NCI-H1417 treated with DMSO at 0.1 percent for 48 hours (cell line): ENCODE data around the gene SOX6.

Source experiments
- DNase-seq: peaks from one replicate; lab custom pipeline; 2025; lab: John Stamatoyannopoulos, UW

Gene SOX6

DNA sequence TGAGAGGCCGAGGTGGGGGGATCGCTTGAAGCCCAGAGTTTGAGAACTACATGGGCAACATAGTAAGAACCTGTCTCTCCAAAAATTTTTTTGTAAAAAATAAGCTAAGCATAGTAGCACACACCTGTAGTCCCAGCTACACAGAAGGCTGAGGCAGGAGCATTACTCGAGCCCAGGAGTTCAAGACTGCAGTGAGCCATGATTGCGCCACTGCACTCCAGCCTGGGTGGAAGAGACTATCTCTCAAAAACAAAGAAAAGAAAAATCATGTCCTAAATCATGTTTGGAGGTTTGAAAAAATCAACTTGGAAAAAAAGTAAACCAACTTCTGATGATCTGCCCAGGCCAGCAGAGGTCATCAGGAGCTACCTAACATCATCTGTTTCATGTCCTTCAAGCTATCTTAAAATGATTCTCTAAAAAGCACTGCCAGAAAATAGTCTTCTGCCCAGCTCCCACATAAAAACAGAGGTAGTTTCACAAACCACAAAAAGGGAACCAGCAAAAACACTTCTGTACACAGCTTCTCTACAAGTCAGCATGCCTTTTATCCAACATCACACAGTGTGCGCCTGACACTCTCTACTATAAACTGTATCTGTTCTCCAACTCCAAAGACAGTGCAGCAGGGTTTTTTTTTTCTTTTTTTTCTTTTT lies 165.0 kb downstream of the SOX6 start:
- no peak for DNase-seq

DNA sequence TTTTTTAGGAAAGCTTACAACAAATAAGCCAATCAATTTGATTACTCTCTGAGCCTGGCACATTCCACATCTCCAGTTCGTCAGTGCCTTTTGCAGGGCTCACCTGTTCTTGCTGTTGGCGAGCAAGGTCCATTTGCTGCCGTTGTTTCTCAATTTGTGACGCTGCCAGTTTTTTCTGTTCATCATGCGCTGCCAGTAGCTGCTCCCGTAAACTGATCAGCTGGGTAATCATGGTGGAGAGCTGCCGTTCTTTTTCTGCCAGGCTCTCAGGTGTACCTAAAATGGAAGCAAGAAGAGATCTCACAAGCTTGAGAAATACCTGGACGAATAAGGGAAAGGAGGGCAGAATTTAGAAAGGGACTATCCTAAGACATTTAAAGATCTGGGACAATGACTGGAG lies 169.7 kb downstream of the SOX6 start:
- DNase-seq: no peak

DNA sequence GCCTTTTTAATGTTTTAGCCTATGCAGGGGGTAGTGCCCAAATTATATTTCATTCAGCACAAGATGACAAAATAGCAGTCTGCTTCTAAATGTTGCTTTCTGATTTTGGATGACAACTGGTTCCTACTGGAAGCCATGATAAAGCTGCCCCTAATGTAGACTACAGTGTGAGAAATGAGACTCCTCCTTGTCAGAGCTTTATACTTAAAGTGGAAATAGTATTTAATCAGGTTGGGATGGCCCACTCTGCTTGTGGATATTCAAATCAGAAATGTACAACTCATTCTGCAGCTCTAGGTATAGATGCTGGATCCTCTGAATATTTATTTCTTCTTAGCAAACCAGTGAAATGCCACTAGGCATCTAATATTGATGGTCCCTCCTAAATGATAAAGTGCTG lies 171.3 kb downstream of the SOX6 start:
- DNase-seq: no peak

DNA sequence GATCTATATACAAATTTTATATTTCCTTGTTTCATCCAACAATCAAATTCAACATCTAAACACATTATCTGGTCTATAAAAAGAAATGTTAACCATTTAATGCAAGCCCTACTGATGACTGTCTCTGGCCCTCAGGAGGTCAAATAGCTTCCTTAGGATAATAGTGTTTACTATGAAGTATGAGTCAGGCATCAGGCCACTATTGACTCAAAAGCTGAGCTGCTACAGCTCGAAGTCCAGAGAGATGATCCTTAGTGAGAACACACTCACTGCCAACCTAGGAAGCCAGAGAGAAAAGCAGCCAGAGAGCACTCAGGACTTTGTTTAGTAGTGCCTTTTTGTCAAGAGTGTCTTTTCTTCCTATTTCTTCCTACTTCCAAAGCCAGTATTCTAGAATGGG lies 171.8 kb downstream of the SOX6 start:
- DNase-seq: no peak

DNA sequence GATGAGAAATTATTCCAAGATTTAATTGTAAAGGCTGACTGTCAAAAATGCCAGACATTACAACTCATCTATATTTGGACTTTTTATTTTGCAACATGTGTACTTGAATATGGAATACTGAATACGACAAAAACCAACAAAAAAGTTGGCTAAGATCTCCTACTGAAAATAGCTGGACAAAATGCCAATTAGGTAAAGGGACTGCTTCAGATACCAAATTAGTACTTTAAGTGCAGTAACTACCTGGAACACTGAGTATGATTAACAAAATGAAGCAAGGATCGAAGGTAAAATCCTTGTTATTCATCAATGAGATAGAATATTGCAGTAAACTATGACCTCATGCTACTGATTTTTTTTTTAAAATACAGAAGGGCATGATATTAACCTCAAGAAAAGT lies 173.8 kb downstream of the SOX6 start:
- DNase-seq: no peak

DNA sequence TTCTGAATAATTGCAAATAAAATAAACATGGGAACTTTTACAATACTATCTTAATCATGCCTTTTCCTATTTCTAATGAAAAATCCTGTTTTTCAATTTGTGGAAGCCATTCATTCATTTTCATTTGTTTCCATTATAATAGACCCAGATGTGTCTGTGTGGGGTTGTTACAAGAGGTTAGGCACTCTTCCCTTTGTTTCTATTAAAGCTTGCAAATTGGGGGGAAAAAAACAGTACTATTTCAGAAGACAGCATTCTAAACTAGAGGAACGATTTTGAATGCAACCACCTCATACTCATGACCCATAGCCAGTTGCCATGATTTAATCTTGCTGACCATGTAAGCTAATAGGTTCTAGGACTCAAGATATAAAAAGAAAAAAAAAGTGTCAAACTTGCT lies 175.5 kb downstream of the SOX6 start:
- no peak for DNase-seq

DNA sequence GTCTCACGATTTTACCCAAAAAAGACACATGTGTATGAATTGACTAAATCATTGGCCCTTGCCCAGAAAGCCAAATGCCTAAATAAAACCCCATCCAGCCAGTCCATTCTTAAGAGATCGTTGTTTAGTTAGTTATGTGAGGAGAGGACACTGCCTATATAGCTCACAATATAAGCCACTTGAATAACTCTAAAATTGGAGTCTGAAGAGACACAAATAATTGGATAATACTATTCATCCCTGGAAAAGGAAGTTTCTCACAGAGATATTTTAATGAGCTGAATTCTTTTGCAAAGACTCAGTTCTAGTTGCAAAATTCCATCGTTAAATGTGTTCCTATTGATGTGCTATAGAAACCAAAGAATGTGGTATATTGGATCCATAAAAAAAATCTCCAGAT lies 176.7 kb downstream of the SOX6 start:
- no peak for DNase-seq

DNA sequence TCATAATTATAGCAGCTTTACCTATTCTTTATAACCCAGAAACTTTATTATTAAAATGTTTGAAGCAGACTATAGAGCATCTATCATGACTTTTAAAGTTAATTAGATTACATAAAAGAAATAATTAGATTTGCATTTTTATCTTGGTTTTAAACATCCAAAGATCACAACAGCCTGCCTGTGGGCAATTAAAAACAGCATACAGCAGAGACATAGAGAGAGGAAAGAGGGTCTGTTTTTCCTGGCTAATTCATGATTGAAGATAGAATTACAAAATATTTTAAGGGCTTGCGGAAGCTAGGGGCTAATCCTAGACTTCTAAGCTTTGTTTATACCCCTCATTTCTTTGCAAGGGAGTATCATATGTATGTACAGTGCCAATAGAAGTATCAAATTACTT lies 178.1 kb downstream of the SOX6 start:
- no peak for DNase-seq

DNA sequence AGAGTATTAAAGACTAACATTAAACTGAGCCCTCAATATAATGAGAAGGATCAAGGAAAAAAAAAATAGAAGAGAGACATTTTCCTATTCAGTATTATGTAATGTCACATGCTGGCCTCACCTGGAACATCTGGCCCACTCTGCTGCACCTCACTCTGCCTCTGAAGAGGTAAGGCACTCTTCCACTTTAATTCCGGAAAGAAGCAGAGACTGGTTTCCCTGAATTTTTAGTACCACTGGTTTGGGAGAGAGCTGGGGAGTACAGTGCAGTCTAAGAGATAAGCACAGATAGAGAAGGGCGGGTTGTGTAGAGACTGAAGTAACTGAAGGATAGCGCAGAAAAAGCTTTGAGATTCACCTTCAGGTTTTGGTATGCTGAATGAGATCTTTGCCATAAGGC lies 178.7 kb downstream of the SOX6 start:
- no peak for DNase-seq

DNA sequence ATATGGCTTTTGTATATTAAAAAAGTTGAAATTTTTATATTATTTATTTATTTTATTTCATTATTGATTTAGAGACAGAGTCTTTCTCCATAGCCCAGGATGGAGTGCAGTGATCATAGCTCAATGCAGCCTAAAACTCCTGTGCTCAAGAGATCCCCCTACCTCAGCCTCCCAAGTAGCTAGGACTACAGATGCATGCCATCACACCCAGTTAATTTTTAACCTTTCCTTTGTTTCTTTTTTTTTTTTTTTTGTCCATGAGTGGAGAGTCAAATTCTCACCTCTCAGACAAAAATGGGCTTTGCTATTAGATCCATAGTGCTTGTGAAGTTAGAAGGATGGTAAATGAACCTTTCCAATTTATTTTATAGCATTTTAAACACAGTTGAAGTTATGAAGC lies 182.5 kb downstream of the SOX6 start:
- DNase-seq: no peak

DNA sequence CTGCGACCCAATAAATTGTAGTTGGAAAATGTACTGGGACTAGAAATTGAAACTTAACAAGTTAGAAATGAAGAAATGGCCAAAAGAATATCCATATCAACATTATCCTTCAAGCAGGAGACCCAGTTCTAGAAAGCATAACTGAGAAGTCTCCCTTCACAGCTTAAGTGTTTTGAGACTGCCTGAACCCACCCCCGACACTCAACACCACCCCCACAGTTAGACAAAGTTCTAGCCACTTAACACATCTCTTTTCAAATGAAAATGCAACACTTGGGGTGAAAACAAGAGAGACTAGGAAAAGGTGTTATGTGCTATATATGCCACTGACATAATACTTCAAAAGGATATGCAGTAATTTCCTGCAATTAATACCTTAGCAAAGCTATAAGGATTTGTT lies 184.5 kb downstream of the SOX6 start:
- no peak for DNase-seq

DNA sequence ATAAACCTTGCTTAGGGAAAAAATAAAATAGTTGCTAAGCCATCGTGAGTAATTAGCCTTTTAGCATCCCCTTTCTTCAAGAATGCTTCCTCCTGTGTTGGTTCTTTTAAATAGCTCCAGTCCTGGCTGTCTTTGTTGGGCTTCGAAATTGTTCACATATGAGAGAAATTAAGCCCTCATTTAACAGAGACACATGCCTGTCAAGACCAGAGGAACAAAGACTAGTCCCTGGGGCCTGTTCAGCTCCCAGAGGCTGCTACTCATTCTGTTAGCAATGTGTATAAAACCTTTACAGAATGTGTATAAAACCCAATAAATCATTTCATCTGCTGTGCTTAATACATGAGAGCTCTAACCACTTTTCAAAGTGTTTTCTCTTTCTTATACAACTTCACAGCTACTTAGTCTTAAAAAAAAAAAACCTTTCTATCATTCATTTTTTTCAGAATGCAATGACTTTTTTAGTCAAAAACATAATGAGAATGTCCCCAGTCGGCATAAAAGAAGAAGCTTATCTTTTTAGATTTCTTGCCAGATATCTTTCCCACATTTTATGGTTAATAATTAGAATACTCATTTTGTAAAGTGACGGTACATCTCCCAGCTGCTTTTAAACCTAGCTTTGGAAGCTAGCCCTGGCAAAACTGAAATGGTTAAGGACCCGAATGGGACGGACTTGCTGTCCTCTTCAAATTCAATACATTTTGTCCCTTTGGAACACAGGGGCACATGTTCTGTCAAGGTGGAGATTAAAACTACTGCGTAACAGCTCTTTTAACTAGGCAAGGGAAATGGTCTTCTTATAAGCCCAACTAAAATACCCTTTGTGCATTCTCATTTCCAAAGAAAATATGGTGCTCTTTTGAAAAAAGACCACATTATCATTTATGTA lies 186.1 kb downstream of the SOX6 start:
- no peak for DNase-seq

DNA sequence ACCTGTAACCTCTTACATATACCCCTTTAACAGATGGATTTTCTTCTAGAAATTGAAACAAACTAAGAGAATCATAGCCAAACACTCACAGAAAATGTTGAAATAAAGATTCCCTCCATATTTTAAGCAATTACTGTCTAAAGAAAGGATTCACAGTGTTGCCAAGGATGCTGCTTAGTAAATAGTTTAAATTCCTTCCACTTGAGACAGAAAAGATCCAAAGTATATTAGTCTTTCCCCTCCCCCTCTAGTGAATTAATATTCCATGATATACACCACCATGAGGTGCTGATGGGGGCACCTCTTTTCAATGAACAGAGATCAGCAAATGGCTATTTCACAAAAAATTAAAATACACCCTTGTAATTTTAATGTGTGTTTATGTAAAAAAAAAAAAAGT lies 186.8 kb downstream of the SOX6 start:
- DNase-seq: no peak

DNA sequence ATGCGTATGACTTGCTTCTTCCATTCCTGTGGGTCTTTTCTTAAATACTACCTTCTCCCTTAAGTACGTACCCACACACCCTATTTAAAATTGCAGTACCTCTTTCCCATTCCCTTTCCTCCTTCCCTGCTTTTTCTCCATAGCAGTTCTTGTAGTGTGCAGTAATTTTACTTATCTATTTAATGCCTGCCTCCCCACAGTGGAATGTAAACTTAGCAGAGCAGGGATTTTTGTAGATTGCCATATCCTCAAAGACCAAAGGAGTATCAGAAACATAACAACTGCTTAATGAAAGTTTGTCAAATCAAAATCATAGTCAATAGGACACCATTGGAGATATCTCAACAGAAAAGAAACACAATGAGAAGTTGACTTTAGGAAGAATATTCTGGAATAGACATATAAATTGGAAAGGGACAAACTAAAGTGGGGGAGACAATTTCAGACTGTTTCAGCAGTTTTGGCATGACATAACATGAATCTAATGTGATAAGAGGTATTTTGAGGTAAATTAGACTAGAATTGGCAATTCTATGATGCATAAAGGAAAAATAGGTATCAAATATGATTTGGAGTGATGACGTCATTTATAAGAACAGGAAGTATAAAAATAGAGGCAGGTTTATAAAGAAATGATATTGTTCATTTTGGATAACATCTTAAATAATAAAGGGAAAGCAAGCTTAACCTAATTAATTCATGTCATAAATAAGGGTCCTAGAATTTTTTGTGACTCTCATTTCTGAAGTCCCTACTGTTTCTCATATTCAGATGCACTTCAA lies 188.4 kb downstream of the SOX6 start:
- DNase-seq: no peak

DNA sequence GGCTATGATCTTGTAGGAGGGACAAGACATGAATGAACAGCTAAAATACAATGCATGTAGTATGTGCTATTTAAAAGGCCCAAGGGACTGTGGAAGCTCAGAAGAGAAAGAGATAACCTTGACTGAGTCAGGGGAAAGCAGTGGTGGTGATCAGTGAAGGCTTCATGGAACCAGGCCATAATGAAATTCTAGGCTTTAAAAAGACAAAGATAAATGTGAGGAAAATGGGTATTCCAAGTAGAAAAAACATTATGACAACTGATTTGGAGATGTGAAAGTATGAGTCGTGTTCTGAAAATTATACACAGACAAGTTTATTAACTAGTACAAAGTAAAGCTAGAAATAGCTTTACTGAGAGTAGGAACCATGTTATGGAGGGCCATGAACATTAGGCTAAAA lies 189.8 kb downstream of the SOX6 start:
- DNase-seq: no peak

DNA sequence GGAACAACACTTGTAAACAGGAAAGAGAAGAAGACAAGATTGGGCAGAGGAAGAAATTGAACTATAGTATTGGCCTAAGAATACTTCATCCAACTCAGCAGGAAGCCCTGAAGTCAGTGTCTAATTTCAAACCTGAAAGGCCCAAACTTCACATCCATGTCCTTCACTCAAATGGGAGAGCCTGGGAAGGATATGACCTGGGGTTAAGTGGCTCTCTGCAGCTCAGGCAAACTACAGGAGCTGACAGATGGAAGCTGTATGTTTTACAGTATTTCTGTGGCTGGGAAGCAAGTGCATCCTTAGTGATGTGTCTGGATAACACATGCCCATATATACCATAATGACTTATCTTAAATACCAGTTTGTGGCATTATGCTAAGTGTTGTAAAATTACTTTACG lies 196.2 kb downstream of the SOX6 start:
- no peak for DNase-seq

DNA sequence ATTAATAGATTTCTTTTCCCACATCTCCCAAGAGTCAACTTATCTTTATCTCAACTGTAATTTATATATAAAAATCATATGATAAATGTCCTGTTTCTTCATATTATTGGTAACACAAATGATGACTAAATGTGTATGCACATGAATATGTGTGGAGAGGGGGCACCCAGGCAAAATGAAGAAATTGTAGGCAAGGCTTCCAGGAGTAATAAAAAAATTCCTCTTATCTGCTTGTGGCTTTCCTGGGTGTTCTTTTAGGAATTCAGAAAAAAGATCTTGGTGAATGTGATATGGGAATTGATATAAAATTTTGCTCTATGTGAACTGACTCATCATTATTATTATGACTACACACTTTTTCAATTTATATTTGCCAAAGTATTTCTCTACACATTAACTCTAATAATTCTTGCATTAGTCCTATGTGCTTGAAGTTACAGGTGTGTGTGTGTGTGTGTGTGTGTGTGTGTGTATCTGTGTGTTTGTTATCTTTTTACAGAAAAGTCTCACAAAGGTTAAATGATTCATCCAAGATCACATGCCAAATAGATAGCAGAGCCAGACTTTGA lies 197.8 kb downstream of the SOX6 start:
- DNase-seq: no peak

DNA sequence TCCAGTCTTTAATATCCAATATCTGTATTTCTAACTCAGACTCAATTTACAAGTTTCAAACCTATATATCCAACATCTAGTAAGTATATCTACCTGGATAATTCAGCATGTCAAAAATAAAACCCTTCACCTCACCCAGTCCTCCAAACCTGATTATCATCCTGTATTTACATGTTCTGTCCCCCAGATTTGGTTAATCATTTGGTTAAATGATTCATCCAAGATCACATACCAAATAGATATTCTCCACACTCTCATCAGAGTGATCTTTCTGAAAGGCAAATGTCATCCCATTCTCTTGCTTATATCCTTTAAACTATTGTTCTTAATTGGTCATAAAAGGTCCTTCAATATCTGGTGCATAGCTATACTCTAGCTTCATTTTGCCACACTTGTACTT lies 199.0 kb downstream of the SOX6 start:
- no peak for DNase-seq

DNA sequence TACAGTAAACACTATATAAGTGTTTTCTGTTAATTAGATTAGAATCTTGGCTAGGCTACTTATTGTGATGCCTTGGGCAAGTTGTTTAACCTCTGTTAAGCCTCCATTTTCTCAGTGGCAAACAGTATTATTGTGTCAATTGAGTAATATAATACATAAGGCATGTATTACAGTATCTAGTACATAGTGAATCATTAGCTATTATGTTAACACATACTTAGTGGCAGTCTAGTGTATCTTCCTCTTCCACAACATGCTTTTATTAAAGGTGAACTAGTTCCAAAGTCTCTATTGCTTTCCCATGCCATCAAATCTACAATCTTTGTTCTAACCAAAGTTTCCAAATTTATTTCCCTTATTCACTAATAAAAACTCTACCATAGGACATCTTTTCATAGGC lies 200.9 kb downstream of the SOX6 start:
- no peak for DNase-seq

DNA sequence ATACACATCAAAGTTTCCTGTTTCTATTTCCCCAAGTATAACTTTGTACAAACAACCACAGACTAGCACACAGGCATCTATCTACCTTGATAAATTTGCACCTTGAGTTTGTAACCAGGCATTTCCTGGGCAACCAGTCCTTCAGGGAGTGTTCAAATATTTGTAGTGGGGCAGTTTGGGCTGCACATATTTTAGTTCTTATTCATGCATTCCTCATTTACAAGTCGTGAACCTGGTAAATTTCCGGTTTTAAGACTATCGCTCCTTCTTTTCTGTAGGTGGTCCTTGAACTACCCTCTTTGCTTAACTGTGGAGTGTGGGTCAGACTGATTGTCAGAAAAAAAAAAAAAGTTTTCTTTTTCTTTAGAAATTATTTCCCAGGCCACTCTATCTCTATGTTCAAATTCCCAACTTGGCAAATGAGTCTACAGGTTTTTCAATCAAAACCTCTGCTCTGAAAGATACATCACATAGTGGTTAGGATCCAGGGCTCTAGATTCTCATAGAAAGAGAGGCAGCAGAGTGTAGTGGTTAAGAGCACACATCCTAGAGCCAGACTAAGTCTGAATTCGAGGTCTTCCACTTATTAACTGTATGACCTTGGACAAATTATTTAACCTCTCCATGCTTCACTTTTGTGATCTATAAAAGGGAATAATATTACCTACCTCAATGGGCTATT lies 201.5 kb downstream of the SOX6 start:
- DNase-seq: no peak

DNA sequence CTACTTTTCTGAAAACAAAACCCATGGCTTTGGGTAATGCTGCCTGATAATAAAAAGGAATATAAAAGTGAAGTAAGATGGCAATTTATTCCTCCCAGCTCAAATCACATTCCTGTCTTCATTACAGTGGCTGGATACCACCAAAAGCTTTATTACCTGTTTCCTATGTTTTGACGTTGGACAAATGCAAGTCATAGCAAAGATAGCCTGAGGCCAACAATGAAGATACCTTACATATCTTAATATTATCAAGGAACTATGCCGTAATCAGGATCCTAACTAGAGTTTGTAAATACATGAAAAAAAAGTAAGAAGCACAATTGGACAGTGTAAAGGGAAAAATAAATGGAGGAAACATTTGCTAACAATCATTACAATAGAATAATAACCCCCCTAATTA lies 202.4 kb downstream of the SOX6 start:
- DNase-seq: no peak

DNA sequence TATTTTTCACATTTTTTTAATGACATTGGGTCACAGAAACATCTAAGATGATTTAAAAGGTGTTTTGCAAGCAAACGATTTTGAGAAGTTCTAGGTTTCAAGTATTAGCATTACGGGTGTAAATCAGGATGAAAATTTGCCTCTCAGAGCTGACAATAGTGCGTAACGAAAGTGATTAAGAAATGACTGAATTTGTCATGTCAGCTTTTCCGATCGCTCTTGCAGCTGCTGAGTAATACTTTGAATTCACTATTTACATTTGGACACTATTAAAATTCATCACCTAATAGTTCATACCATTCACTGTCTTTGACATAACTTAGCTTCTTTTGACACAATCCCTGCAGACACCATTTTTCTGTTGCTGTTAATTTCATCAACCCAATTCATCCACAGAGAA lies 205.2 kb downstream of the SOX6 start:
- no peak for DNase-seq
